Gastroesophageal sphincter (tissue), 3 donors: ENCODE data around the gene VPS39.

Source experiments
- EP300 ChIP-seq: sonication (generic); formaldehyde crosslinking; IDR thresholded peaks from one replicate; pipeline ENCODE4 v1.6.1; 2017; ENCODE audit warnings: antibody characterized with exemption, mild to moderate bottlenecking
- POLR2A ChIP-seq, 2 donors: fragments of 450-650 bp; IDR thresholded peaks; one replicate each; pipeline ENCODE4 v1.6.1; 2017; ENCODE audit warnings: antibody characterized with exemption in 2 of 2, mild to moderate bottlenecking in 2 of 2, moderate library complexity in 1 of 2
- POLR2AphosphoS5 ChIP-seq: sonication (generic); formaldehyde crosslinking; IDR thresholded peaks from one replicate; pipeline ENCODE4 v1.6.1; 2017; ENCODE audit warnings: antibody characterized with exemption
- TF ChIP-seq, protein P1 (sequence below), 4 experiments: fragments of 200-600 bp in 2 of 4; fragments of 450-650 bp in 2 of 4; sonication (generic) in 1 of 4; IDR thresholded peaks; one replicate each; pipeline ENCODE4 v1.5.1; 2017 to 2019; ENCODE audit warnings: antibody characterized with exemption in 4 of 4, mild to moderate bottlenecking in 2 of 4, moderate library complexity in 2 of 4

DNA sequence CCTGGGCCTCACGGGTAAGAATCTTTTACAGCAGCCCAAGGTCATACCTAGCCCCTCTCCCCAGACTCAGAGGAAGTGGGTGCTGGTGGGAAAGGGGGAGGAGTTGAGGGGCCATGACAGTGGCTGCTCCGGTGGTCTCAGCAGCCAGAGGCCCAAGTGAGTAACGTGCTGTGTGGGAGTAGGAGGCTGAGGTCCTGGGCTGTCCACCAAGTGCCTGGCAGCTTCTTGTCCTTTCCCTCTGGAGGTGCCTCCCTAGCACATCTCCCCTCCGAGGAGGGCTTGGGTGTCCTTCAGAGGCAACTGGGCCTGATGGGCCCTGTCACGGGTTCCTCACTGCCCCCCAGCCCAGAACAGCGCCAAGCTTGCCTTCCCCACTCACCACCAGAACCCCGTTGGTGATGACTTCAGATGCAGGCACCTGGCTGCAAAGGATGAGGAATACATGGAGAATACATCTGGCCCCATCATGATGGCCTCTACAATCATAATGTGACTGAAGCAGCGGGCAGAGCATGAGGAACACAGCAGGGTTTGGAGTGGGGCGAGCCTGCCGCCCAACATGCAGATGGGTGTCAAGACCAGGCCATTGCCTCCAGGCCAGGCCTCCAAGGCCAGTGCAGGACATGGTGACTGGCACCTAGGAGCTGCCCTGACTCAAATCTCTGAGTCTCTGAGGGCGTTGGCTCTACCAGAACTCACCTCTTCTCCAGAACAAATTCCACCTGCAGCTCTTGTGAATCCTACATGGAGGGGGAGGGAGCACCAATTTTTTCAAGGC is 55.0 kb downstream of the VPS39 start:
- TF ChIP-seq, protein P1, sequence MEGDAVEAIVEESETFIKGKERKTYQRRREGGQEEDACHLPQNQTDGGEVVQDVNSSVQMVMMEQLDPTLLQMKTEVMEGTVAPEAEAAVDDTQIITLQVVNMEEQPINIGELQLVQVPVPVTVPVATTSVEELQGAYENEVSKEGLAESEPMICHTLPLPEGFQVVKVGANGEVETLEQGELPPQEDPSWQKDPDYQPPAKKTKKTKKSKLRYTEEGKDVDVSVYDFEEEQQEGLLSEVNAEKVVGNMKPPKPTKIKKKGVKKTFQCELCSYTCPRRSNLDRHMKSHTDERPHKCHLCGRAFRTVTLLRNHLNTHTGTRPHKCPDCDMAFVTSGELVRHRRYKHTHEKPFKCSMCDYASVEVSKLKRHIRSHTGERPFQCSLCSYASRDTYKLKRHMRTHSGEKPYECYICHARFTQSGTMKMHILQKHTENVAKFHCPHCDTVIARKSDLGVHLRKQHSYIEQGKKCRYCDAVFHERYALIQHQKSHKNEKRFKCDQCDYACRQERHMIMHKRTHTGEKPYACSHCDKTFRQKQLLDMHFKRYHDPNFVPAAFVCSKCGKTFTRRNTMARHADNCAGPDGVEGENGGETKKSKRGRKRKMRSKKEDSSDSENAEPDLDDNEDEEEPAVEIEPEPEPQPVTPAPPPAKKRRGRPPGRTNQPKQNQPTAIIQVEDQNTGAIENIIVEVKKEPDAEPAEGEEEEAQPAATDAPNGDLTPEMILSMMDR (IDR thresholded peaks at IDR 0.05), result no peak
- TF ChIP-seq POLR2A (IDR thresholded peaks at IDR 0.05), result no peak
- no peak for TF ChIP-seq POLR2AphosphoS5
- no peak for TF ChIP-seq EP300
